SK-N-SH (cell line): ENCODE measurements around the gene SDR39U1. TPM values are rescaled to one million over a fixed set of nuclear protein-coding genes. Genes with fewer than 3 reads are reported as not detected.

ENCODE experiments used
- CTCF ChIA-PET: fragments of 300-600, 350-600 bp; formaldehyde crosslinking; extraction: SDS; loops from one replicate; lab custom pipeline; 2021; lab: Yijun Ruan, JAX
- POLR2A ChIA-PET: fragments of 350-600 bp; sonication (Branson Sonifier 250); formaldehyde crosslinking; extraction: SDS; loops from one replicate; lab custom pipeline; 2020; ENCODE audit warnings: antibody characterized with exemption, inconsistent platforms; lab: Yijun Ruan, JAX
- DNase-seq: peaks from one replicate; pipeline ENCODE4 v3.0.0; 2012
- H2AFZ ChIP-seq: fragments of 200-600 bp; sonication (generic); 2 replicates; pipeline ENCODE4 v1.8.1; 2016; ENCODE audit warnings: antibody characterized with exemption, mild to moderate bottlenecking, low read depth
- H3F3A ChIP-seq: fragments of 200-600 bp; sonication (generic); replicated peaks from 2 replicates; pipeline ENCODE3; 2016; ENCODE audit warnings: antibody characterized with exemption, mild to moderate bottlenecking; ENCODE audit not compliant: insufficient read depth
- H3K27ac ChIP-seq, 2 experiments: fragments of 200-500 bp in 1 of 2; fragments of 200-600 bp in 1 of 2; sonication (Bioruptor generic) in 1 of 2; sonication (generic), shearing (Covaris generic) in 1 of 2; 2 replicates each; pipeline versions ENCODE4 v1.5.1 to v1.6.1; 2014 to 2016; ENCODE audit warnings: low read depth in 2 of 2, inconsistent platforms in 1 of 2, low read length in 1 of 2, mild to moderate bottlenecking in 1 of 2, mixed read lengths in 1 of 2
- H3K27me3 ChIP-seq: fragments of 200-600 bp; sonication (generic), shearing (Covaris generic); 2 replicates; pipeline ENCODE4 v1.6.1; 2016; ENCODE audit warnings: mixed run types; ENCODE audit not compliant: insufficient read depth
- H3K36me3 ChIP-seq, 2 experiments: fragments of 200-500 bp in 1 of 2; fragments of 200-600 bp in 1 of 2; sonication (Bioruptor generic) in 1 of 2; sonication (generic) in 1 of 2; replicated peaks in 1 of 2; 2 replicates each; pipeline versions ENCODE3 to v1.5.1; 2014 to 2016; ENCODE audit warnings: low read length in 1 of 2, mild to moderate bottlenecking in 1 of 2; ENCODE audit not compliant: insufficient read depth in 2 of 2, control insufficient read depth in 1 of 2
- H3K4me1 ChIP-seq, 2 experiments: fragments of 200-500 bp in 1 of 2; fragments of 200-600 bp in 1 of 2; sonication (Bioruptor generic) in 1 of 2; sonication (generic), shearing (Covaris generic) in 1 of 2; 2 replicates each; pipeline versions ENCODE4 v1.5.1 to v1.6.1; 2014 to 2016; ENCODE audit warnings: low read depth in 1 of 2, low read length in 1 of 2, mixed run types in 1 of 2; ENCODE audit not compliant: insufficient read depth in 2 of 2, control insufficient read depth in 1 of 2
- H3K4me2 ChIP-seq: fragments of 200-600 bp; sonication (generic), shearing (Covaris generic); 2 replicates; pipeline ENCODE4 v1.6.1; 2017; ENCODE audit warnings: mixed run types
- H3K4me3 ChIP-seq, 2 experiments: fragments of 200-500 bp in 1 of 2; fragments of 200-600 bp in 1 of 2; sonication (Bioruptor generic) in 1 of 2; sonication (generic), shearing (Covaris generic) in 1 of 2; 2 replicates each; pipeline versions ENCODE4 v1.5.1 to v1.8.1; 2014 to 2016; ENCODE audit warnings: low read depth in 2 of 2, inconsistent platforms in 1 of 2, low read length in 1 of 2, mild to moderate bottlenecking in 1 of 2, mixed read lengths in 1 of 2, moderate library complexity in 1 of 2
- H3K79me2 ChIP-seq: fragments of 200-600 bp; sonication (generic); 2 replicates; pipeline ENCODE4 v1.8.1; 2017; ENCODE audit warnings: mild to moderate bottlenecking; ENCODE audit not compliant: insufficient read depth
- H3K9ac ChIP-seq: fragments of 200-600 bp; sonication (generic); 2 replicates; pipeline ENCODE4 v1.6.1; 2017; ENCODE audit warnings: mixed run types
- H3K9me2 ChIP-seq: fragments of 200-600 bp; sonication (generic); 2 replicates; pipeline ENCODE4 v1.6.1; 2017; ENCODE audit warnings: mixed run types
- H3K9me3 ChIP-seq: fragments of 200-600 bp; sonication (generic); 2 replicates; pipeline ENCODE4 v1.6.1; 2017; ENCODE audit warnings: mixed run types, mild to moderate bottlenecking, moderate library complexity
- H4K20me1 ChIP-seq: fragments of 200-600 bp; sonication (generic); 2 replicates; pipeline ENCODE4 v1.6.1; 2017; ENCODE audit warnings: mild to moderate bottlenecking, mixed run types; ENCODE audit not compliant: insufficient read depth
- CHD2 ChIP-seq: fragments of 150-350 bp; IDR thresholded peaks from 2 replicates; pipeline ENCODE4 v1.6.1; 2018; ENCODE audit warnings: low read length; ENCODE audit not compliant: partially characterized antibody
- EP300 ChIP-seq, 2 experiments: IDR thresholded peaks; 2 replicates each; pipeline versions ENCODE4 v1.4.0 to v1.6.1; 2012; ENCODE audit warnings: borderline replicate concordance in 1 of 2, low read depth in 1 of 2, low read length in 1 of 2
- FOXM1 ChIP-seq: IDR thresholded peaks from 2 replicates; pipeline ENCODE4 v1.4.0; 2012; ENCODE audit warnings: low read depth, mild to moderate bottlenecking
- GATA2 ChIP-seq: sonication (generic); formaldehyde crosslinking; IDR thresholded peaks from 2 replicates; pipeline ENCODE4 v1.5.0; 2020; ENCODE audit warnings: mild to moderate bottlenecking, missing genetic modification reagents
- MEF2A ChIP-seq: IDR thresholded peaks from 2 replicates; pipeline ENCODE4 v1.4.0; 2012; ENCODE audit warnings: low read depth, borderline replicate concordance
- REST ChIP-seq: IDR thresholded peaks from 2 replicates; pipeline ENCODE4 v1.6.1; 2012; ENCODE audit warnings: mild to moderate bottlenecking, low read depth, low read length, moderate library complexity
- RFX5 ChIP-seq: IDR thresholded peaks from 2 replicates; pipeline ENCODE4 v1.6.1; 2012; ENCODE audit warnings: mild to moderate bottlenecking, improper control_type of control experiment, low read length
- SIN3A ChIP-seq: IDR thresholded peaks from 2 replicates; pipeline ENCODE4 v1.6.1; 2012; ENCODE audit warnings: low read depth, mild to moderate bottlenecking, low read length, moderate library complexity, borderline replicate concordance
- TAF1 ChIP-seq: IDR thresholded peaks from 2 replicates; pipeline ENCODE4 v1.6.1; 2012; ENCODE audit warnings: low read depth, mild to moderate bottlenecking, low read length, moderate library complexity, borderline replicate concordance
- TCF12 ChIP-seq: IDR thresholded peaks from 2 replicates; pipeline ENCODE4 v1.4.0; 2012
- TEAD4 ChIP-seq: IDR thresholded peaks from 2 replicates; pipeline ENCODE4 v1.4.0; 2012; ENCODE audit warnings: mild to moderate bottlenecking, borderline replicate concordance; ENCODE audit not compliant: insufficient read depth
- ZBTB33 ChIP-seq: IDR thresholded peaks from 2 replicates; pipeline ENCODE4 v1.4.0; 2012; ENCODE audit warnings: low read depth, borderline replicate concordance
- WGBS: methylation state at CpG from one replicate; pipeline ENCODE4 v1.1.6; 2017; ENCODE audit warnings: low lambda C conversion rate; 5-methylcytosine and 5-hydroxymethylcytosine counted together
- polyA plus RNA-seq, 3 experiments: library from polyadenylated mRNA; depleted of rRNA; stranded (reverse); fragments of >200 nt; gene quantifications; 2 replicates each; pipeline ENCODE4 v1.2.3, GENCODE V29; 2012
- TF ChIP-seq, protein P1 (sequence below): IDR thresholded peaks from 2 replicates; pipeline ENCODE4 v1.4.0; 2012; ENCODE audit warnings: low read depth
- TF ChIP-seq, protein P2 (sequence below): fragments of 150-350 bp; IDR thresholded peaks from 2 replicates; pipeline ENCODE4 v1.6.1; 2017; ENCODE audit warnings: antibody characterized with exemption, low read length, low read depth, borderline replicate concordance

The SDR39U1 gene
- polyA plus RNA-seq, 1 of the 3 experiments (the other 2 are of a cell fraction) = 81.8 TPM

- no peaks in the 10 kb centered on the region for H3K9me3 ChIP-seq
- H3K9ac ChIP-seq = no peak overlapping the region
- 62% methylated on average over 4 of the region's 4 CpGs for WGBS
- H3K4me2 ChIP-seq = no peak overlapping the region
- H3K36me3 ChIP-seq = no peaks in the 10 kb centered on the region
- no peaks in the 10 kb centered on the region for H3K27me3 ChIP-seq
- H3F3A ChIP-seq = no peaks in the 10 kb centered on the region
- TF ChIP-seq GATA2 (CRISPR knock-in tag) = no peak
- no peak for TF ChIP-seq TCF12
- TF ChIP-seq, protein P1, sequence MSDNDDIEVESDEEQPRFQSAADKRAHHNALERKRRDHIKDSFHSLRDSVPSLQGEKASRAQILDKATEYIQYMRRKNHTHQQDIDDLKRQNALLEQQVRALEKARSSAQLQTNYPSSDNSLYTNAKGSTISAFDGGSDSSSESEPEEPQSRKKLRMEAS = no peak
- no peak for TF ChIP-seq ZBTB33
- no peak for TF ChIP-seq EP300 (IDR thresholded peaks at IDR 0.05; ENCODE audit: borderline replicate concordance in 1 of 2, low read depth in 1 of 2, low read length in 1 of 2)
- TF ChIP-seq MEF2A = no peak
- TF ChIP-seq TAF1 = no peak
- TF ChIP-seq CHD2 = no peak
- TF ChIP-seq, protein P2, sequence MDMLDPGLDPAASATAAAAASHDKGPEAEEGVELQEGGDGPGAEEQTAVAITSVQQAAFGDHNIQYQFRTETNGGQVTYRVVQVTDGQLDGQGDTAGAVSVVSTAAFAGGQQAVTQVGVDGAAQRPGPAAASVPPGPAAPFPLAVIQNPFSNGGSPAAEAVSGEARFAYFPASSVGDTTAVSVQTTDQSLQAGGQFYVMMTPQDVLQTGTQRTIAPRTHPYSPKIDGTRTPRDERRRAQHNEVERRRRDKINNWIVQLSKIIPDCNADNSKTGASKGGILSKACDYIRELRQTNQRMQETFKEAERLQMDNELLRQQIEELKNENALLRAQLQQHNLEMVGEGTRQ = no peak
- no peak for TF ChIP-seq RFX5
- TF ChIP-seq REST = no peak
- no peak for TF ChIP-seq TEAD4
- TF ChIP-seq FOXM1 = no peak
- TF ChIP-seq SIN3A = no peak
- no peaks in the 10 kb centered on the region for H3K79me2 ChIP-seq
- CTCF ChIA-PET = no interaction called here
- POLR2A ChIA-PET = no interaction called here
- H2AFZ ChIP-seq = no peak overlapping the region
- no peaks in the 10 kb centered on the region for H4K20me1 ChIP-seq
- H3K4me1 ChIP-seq = no peaks in the 10 kb centered on the region
- no peaks in the 10 kb centered on the region for H3K9me2 ChIP-seq
- no peak overlapping the region for H3K27ac ChIP-seq
- no peak overlapping the region for H3K4me3 ChIP-seq
- no peak for DNase-seq
These were observed 21.6 kb upstream of the SDR39U1 start for GRCh38 chr14:24463884-24464785.
